Pancreas (tissue), 10 donors: ENCODE data around the gene LSM3. TPM values are rescaled to one million over a fixed set of nuclear protein-coding genes. Genes with fewer than 3 reads are reported as not detected.

Experiments used
- ATAC-seq, 4 donors: fragments of 200-7000 bp; cut with Tn5 transposase; one replicate each; pipeline versions ENCODE4 v1.8.0 to v1.9.1; 2020; ENCODE audit warnings: mild to moderate bottlenecking in 4 of 4, moderate library complexity in 4 of 4
- DNase-seq, 6 donors: peaks; one replicate each; pipeline ENCODE4 v3.0.0-alpha.2; 2020
- FAIRE-seq: peaks from 2 replicates; lab custom pipeline; 2012; peaks lifted over from hg19 to GRCh38; lab: Jason Lieb, UNC
- H3K27ac ChIP-seq, 4 donors: fragments of 200-600 bp; sonication (generic); 1 replicate in 3 of 4; 2 replicates in 1 of 4; pipeline versions ENCODE4 v1.5.0 to v1.8.0; 2020
- H3K27me3 ChIP-seq, 4 donors: fragments of 200-600 bp; one replicate each; pipeline ENCODE4 v1.8.0; 2021
- H3K36me3 ChIP-seq, 3 donors: fragments of 200-600 bp; sonication (generic) in 1 of 3; one replicate each; pipeline versions ENCODE4 v1.5.0 to v1.8.0; 2020 to 2021
- H3K4me1 ChIP-seq, 3 donors: fragments of 200-600 bp; one replicate each; pipeline ENCODE4 v1.8.0; 2021
- H3K4me3 ChIP-seq, 4 donors: fragments of 200-600 bp; sonication (generic) in 2 of 4; one replicate each; pipeline versions ENCODE4 v1.5.0 to v1.8.0; 2020 to 2021
- H3K9me3 ChIP-seq, 4 donors: fragments of 200-600 bp; one replicate each; pipeline ENCODE4 v1.8.0; 2021
- WGBS, 2 donors: extraction: QIAGEN DNeasy Blood & Tissue Kit; methylation state at CpG; one replicate each; pipeline ENCODE4 v1.1.7; 2013; 5-methylcytosine and 5-hydroxymethylcytosine counted together
- intact Hi-C, 3 donors: fragments of 100-400 bp; cut with DNase I; formaldehyde crosslinking; loops; one replicate each; pipeline versions ENCODE4 v1.11.1 to v1.14.2; 2022
- polyA plus RNA-seq, 2 donors: library from polyadenylated mRNA; stranded (reverse); fragments of 200-250 nt; gene quantifications; one replicate each; pipeline ENCODE4 v1.2.3, GENCODE V29; 2013
- total RNA-seq, 6 donors: library from RNA; stranded (reverse); fragmentation: NEBNext Ultra II Directional in 4 of 6; extraction: Animal tissue kit (Norgen Biotek cat#: 25700) in 4 of 6; gene quantifications; one replicate each; pipeline versions ENCODE4 v1.2.1 to v1.2.4, GENCODE V29; 2021 to 2023
- TF ChIP-seq, protein P1 (sequence below), 4 donors: fragments of 200-600 bp; sonication (generic) in 3 of 4; IDR thresholded peaks; one replicate each; pipeline versions ENCODE4 v1.5.0 to v1.8.0; 2021; ENCODE audit warnings: antibody characterized with exemption in 4 of 4
- donor health status: healthy with polysubstance abuse.
- donor health status: DM: no; HTN: no; CAD: no; lungs with moderate emphysema.
- donor health status: DM: no; HTN: no; CAD: no.
- donor health status: control.
- donor health status: control.
- donor health status: Bipolar disorder and iron deficiency.
- donor health status: DM: yes; HTN: yes; CAD: no.
- donor health status: DM: no; HTN: no; CAD: no.
- donor health status: DM: no; HTN: no; CAD: no.
- donor health status: DM: yes; HTN: yes; CAD: no.

Gene LSM3
- total and polyA plus RNA-seq, 8 donors: 3.2 to 7.9 (median 4.3) TPM

DNA sequence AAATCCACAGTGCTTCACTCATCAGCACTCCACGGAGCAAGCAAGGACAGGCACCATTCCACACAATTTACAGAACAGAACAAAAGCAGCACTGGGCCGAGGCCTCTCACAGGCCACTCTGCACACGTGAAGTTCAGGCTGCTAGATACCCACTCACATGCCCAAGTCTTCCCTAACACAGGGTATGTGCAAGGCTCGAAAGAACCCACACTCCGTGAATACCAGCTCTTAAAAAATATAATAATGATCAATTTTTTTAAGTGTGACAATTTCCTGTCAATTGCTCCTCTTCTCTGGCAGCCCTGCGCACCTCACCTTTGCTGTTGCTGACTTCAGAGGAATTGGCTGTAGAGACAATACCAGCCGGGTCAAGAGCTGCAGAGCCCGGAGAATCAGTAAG, 19.2 kb upstream of the LSM3 start:
- DNase-seq (no peak), ATAC-seq (no peak), FAIRE-seq (no peak)
- peaks cover 6 to 88% (median 52%) of the 10 kb centered on the region in 3 donors for H3K36me3 ChIP-seq
- 96% methylated on average over 8 of the region's 8 CpGs for WGBS, 2 donors
- no peak overlapping the region for H3K4me3 ChIP-seq
- H3K9me3 ChIP-seq: no peaks in the 10 kb centered on the region
- no peaks in the 10 kb centered on the region for H3K4me1 ChIP-seq
- TF ChIP-seq, protein P1, sequence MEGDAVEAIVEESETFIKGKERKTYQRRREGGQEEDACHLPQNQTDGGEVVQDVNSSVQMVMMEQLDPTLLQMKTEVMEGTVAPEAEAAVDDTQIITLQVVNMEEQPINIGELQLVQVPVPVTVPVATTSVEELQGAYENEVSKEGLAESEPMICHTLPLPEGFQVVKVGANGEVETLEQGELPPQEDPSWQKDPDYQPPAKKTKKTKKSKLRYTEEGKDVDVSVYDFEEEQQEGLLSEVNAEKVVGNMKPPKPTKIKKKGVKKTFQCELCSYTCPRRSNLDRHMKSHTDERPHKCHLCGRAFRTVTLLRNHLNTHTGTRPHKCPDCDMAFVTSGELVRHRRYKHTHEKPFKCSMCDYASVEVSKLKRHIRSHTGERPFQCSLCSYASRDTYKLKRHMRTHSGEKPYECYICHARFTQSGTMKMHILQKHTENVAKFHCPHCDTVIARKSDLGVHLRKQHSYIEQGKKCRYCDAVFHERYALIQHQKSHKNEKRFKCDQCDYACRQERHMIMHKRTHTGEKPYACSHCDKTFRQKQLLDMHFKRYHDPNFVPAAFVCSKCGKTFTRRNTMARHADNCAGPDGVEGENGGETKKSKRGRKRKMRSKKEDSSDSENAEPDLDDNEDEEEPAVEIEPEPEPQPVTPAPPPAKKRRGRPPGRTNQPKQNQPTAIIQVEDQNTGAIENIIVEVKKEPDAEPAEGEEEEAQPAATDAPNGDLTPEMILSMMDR (IDR thresholded peaks at IDR 0.05): no peak
- no peaks in the 10 kb centered on the region for H3K27me3 ChIP-seq
- intact Hi-C loops: no loop called here
- H3K27ac ChIP-seq: no peak overlapping the region

DNA sequence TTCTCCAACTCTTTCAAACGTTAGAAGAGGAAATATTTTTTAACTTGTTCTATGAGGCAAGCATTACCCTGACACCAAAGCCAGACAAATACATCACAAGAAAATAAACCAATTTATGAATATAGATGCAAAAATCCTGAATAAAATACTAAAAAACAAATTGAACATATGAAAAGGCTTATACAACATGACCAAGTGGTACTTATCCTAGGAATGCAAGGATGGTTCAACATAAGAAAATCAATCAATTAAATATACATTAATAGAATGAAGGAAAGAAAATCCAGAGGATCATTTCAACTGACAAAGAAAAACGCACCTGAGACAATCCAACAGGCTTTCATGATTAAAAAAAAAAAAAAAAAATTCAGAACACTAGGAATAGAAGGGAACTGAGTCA, 17.3 kb upstream of the LSM3 start:
- DNase-seq (no peak), FAIRE-seq (no peak), ATAC-seq (no peak)
- intact Hi-C loops: no loop called here
- 89 to 92% methylated on average over 2 of the region's 2 CpGs for WGBS, 2 donors
- Histone ChIP-seq H3K36me3 (peaks cover 12 to 98% (median 55%) of the 10 kb centered on the region in 3 donors), H3K4me3 (no peak overlapping the region), H3K27ac (no peak overlapping the region), H3K4me1 (no peaks in the 10 kb centered on the region), H3K27me3 (no peaks in the 10 kb centered on the region), H3K9me3 (no peaks in the 10 kb centered on the region)
- TF ChIP-seq, protein P1 (IDR thresholded peaks at IDR 0.05): no peak

DNA sequence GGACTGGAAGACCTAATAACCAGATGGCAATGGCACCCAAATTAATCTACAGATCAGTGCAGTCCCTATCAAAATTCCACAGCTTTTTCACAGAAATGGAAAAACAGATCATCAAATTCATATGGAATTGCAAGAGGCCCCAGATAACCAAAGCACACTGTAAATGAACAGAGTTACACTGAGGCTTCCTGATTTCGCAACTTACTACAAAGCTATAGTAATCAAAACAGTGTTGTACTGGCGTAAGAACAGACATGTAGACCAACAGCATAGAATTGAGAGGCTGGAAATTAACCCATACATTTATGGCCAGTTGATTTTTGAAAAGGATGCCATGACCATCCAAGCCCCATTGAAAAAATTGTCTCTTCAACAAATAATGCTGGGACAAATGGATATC, 16.4 kb upstream of the LSM3 start:
- intact Hi-C loops: no loop called here
- Histone ChIP-seq H3K36me3 (peaks cover 12 to 93% (median 61%) of the 10 kb centered on the region in 3 donors), H3K4me1 (no peaks in the 10 kb centered on the region), H3K27ac (no peak overlapping the region), H3K9me3 (no peaks in the 10 kb centered on the region), H3K27me3 (no peaks in the 10 kb centered on the region), H3K4me3 (no peak overlapping the region)
- DNase-seq (no peak), FAIRE-seq (no peak), ATAC-seq (no peak)
- 97 to 100% methylated on average over 2 of the region's 2 CpGs for WGBS, 2 donors
- TF ChIP-seq, protein P1 (IDR thresholded peaks at IDR 0.05): no peak

DNA sequence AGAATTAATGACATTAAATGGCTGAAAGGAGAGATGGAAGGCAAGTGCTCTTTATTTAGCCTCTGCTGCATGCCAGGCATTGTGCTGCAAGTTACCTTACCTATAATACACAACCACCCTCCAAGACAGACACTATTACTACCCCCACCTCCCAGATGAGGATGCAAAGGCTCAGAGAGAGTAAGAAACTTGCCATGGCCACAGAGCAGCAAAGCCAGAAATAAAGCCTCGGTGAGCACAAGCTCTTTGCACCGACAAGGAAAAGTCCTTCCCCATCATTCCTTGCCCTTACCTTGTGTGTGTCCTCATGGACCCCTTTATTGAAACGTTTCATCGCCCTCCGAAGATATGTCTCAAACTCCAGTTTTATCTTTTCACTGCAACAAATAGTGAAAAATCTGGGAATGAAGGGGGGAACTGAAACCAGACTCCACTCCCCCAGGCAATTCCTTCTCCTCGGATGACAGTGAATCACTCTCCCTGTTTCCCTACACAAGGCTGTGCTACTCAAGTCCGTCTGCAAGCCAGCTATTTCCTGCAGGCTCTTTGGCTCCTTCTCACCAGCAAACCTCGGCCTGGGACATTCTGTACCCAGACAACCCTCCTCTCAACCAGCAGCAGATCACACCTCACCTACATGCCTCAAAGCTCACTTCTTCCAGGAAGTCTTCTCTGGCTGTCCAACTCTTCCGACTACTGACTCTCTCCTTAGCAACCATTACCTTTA, 11.6 kb upstream of the LSM3 start:
- intact Hi-C loops: no loop called here
- 93 to 94% methylated on average over 9 of the region's 9 CpGs for WGBS, 2 donors
- H3K27ac ChIP-seq: no peak overlapping the region
- ATAC-seq (no peak), DNase-seq (no peak), FAIRE-seq (no peak)
- no peaks in the 10 kb centered on the region for H3K27me3 ChIP-seq
- no peaks in the 10 kb centered on the region for H3K4me1 ChIP-seq
- peaks cover 12 to 92% (median 63%) of the 10 kb centered on the region in 3 donors for H3K36me3 ChIP-seq
- no peaks in the 10 kb centered on the region for H3K9me3 ChIP-seq
- H3K4me3 ChIP-seq: no peak overlapping the region
- TF ChIP-seq, protein P1 (IDR thresholded peaks at IDR 0.05): no peak

DNA sequence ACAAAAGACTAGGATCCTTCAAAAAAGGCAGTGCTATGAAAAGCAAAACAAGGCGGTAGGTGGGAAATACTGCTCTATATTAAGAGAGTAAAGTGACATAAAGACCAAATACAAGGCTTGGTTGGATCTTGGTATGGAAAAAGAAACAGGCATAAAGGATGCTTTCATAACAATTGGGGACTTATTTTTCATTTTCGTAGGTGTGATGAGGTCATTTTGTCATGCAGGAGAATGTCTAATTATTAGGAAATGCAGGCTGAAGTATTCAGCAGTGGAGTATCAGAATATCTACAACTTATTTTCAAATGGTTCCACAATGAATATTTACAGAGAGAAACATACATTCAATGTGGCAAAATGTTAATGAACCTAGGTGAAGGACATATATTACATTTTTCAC, 9.2 kb upstream of the LSM3 start:
- Histone ChIP-seq H3K36me3 (peaks cover 12 to 75% (median 50%) of the 10 kb centered on the region in 3 donors), H3K27me3 (no peaks in the 10 kb centered on the region), H3K4me3 (no peak overlapping the region), H3K4me1 (no peaks in the 10 kb centered on the region), H3K9me3 (no peaks in the 10 kb centered on the region), H3K27ac (no peak overlapping the region)
- no peak for DNase-seq
- ATAC-seq: no peak
- FAIRE-seq: no peak
- intact Hi-C loops: no loop called here
- WGBS, 2 donors: 84 to 91% methylated on average over 2 of the region's 2 CpGs
- TF ChIP-seq, protein P1 (IDR thresholded peaks at IDR 0.05): no peak
